ENCODE results near the gene CTSO. TPM values are rescaled to one million over a fixed set of nuclear protein-coding genes. Genes with fewer than 3 reads are reported as not detected.

Gene CTSO
- total RNA-seq, 2 experiments from 2014 or later: 3.7 to 3.8 TPM

- no peaks in the 10 kb centered on the region for H3K4me1 Mint-ChIP-seq (ENCODE audit: low read depth)
- no peaks in the 10 kb centered on the region for H3K9me3 Mint-ChIP-seq
- no peak overlapping the region for H3K4me3 Mint-ChIP-seq
- ATAC-seq (ENCODE audit: poor library complexity) (no peak), DNase-seq (no peak)
- H3K36me3 Mint-ChIP-seq (ENCODE audit: low read depth): no peaks in the 10 kb centered on the region
- H3K27ac Mint-ChIP-seq: no peak overlapping the region
- Histone ChIP-seq H3K27ac (ENCODE audit: low read depth in 1 of 2, low read length in 2 of 2) (no peak overlapping the region), H3K4me1 (ENCODE audit: insufficient read depth, low read length) (no peaks in the 10 kb centered on the region), H3K4me3 (ENCODE audit: low read length) (no peak overlapping the region), H3K9me3 (ENCODE audit: control insufficient read depth in 1 of 2, insufficient read depth in 1 of 2, low read length in 2 of 2) (no peaks in the 10 kb centered on the region), H3K36me3 (ENCODE audit: insufficient read depth, low read length) (no peaks in the 10 kb centered on the region), H3K27me3 (ENCODE audit: control insufficient read depth in 1 of 2, insufficient read depth in 2 of 2, low read length in 2 of 2) (no peaks in the 10 kb centered on the region)
- no peaks in the 10 kb centered on the region for H3K27me3 Mint-ChIP-seq
- intact Hi-C loops (cut with DNase I, micrococcal nuclease): no loop called here
- CTCF ChIA-PET: no interaction called here
- POLR2A ChIA-PET: no interaction called here
- no peak for TF ChIP-seq CTCF (IDR thresholded peaks at IDR 0.05)
Observed at GRCh38 chr4:155883895-155884294, 69.8 kb downstream of the CTSO start.

DNA sequence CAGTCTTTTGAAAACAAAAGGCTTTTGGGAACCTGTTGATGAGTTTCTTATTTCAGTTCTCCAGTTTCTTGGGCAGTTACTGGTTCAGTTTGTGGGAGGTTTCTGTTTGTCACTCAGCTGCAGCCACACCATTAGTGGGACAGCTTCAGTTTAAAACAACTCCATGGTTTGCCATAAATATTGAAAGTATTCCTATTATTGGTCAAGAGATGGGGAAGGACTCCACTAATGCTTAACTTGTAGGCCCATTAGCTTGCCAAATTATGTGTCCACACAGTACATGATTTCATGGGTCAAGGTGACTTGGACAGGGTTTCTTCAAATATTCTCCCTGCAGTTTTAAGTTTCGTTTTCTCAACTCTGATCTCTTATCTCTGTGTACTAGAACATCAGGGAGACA is 72.1 kb downstream of the CTSO start:
- Histone ChIP-seq H3K9me3 (ENCODE audit: control insufficient read depth in 1 of 2, insufficient read depth in 1 of 2, low read length in 2 of 2) (no peaks in the 10 kb centered on the region), H3K27ac (ENCODE audit: low read depth in 1 of 2, low read length in 2 of 2) (no peak overlapping the region), H3K27me3 (ENCODE audit: control insufficient read depth in 1 of 2, insufficient read depth in 2 of 2, low read length in 2 of 2) (no peaks in the 10 kb centered on the region), H3K4me3 (ENCODE audit: low read length) (no peak overlapping the region), H3K36me3 (ENCODE audit: insufficient read depth, low read length) (no peaks in the 10 kb centered on the region), H3K4me1 (ENCODE audit: insufficient read depth, low read length) (no peaks in the 10 kb centered on the region)
- DNase-seq: no peak
- Mint-ChIP-seq H3K27ac (no peak overlapping the region), H3K4me3 (no peak overlapping the region), H3K27me3 (no peaks in the 10 kb centered on the region), H3K9me3 (no peaks in the 10 kb centered on the region), H3K36me3 (ENCODE audit: low read depth) (no peaks in the 10 kb centered on the region), H3K4me1 (ENCODE audit: low read depth) (no peaks in the 10 kb centered on the region)
- no peak for TF ChIP-seq CTCF (IDR thresholded peaks at IDR 0.05)
- POLR2A ChIA-PET: interaction anchor here (0.5 kb wide), 1 partner anchor 1194 kb away, joined by 4 read pairs; no protein-coding TSS in a partner anchor
- CTCF ChIA-PET: interaction anchor here (1.1 kb wide), 1 partner anchor 11 kb away, joined by 3 read pairs; no protein-coding TSS in a partner anchor
- ATAC-seq (ENCODE audit: poor library complexity): no peak
- intact Hi-C loops (cut with DNase I, micrococcal nuclease): no loop called here

- no peak for TF ChIP-seq CTCF (IDR thresholded peaks at IDR 0.05)
- Mint-ChIP-seq H3K27ac (no peak overlapping the region), H3K27me3 (no peaks in the 10 kb centered on the region), H3K4me1 (ENCODE audit: low read depth) (no peaks in the 10 kb centered on the region), H3K9me3 (no peaks in the 10 kb centered on the region), H3K36me3 (ENCODE audit: low read depth) (no peaks in the 10 kb centered on the region), H3K4me3 (no peak overlapping the region)
- no peak for DNase-seq
- ChIA-PET POLR2A (no interaction called here), CTCF (no interaction called here)
- no peaks in the 10 kb centered on the region for H3K9me3 ChIP-seq (ENCODE audit: control insufficient read depth in 1 of 2, insufficient read depth in 1 of 2, low read length in 2 of 2)
- H3K4me3 ChIP-seq (ENCODE audit: low read length): no peak overlapping the region
- no peak overlapping the region for H3K27ac ChIP-seq (ENCODE audit: low read depth in 1 of 2, low read length in 2 of 2)
- no peak for ATAC-seq (ENCODE audit: poor library complexity)
- H3K4me1 ChIP-seq (ENCODE audit: insufficient read depth, low read length): no peaks in the 10 kb centered on the region
- intact Hi-C loops (cut with DNase I, micrococcal nuclease): no loop called here
- no peaks in the 10 kb centered on the region for H3K36me3 ChIP-seq (ENCODE audit: insufficient read depth, low read length)
- H3K27me3 ChIP-seq (ENCODE audit: control insufficient read depth in 1 of 2, insufficient read depth in 2 of 2, low read length in 2 of 2): no peaks in the 10 kb centered on the region
Observed at GRCh38 chr4:155879767-155880166, 73.9 kb downstream of the CTSO start.
